HG03108 (cell line): ENCODE measurements around the gene SLC34A1.
"Not testable (repeated sequence)": the region's sequence is repeated elsewhere in the genome, so short reads cannot be mapped to it uniquely, and the experiment has no call there.

Source experiments
- ATAC-seq: cut with Tn5 transposase; IDR thresholded peaks from one replicate; pipeline ENCODE4 v1.9.1; 2021; ENCODE audit warnings: moderate library complexity; ENCODE audit not compliant: unreplicated experiment

Gene SLC34A1

GRCh38 chr5:177405312-177405711 lies 21.1 kb downstream of the SLC34A1 start:
- ATAC-seq, result no peak

- no peak for ATAC-seq
Observed at GRCh38 chr5:177405805-177406204, 21.6 kb downstream of the SLC34A1 start.

GRCh38 chr5:177409043-177409801 lies 25.0 kb downstream of the SLC34A1 start, which contains the start of gene F12:
TSS of gene F12 (minus strand) at chr5:177409564. CDS start at chr5:177409527, 37 bp downstream.
- ATAC-seq, result no peak

- ATAC-seq, result no peak
Observed at GRCh38 chr5:177410575-177410974, 26.3 kb downstream of the SLC34A1 start.

- peak; percentile 45 for ATAC-seq
Observed at GRCh38 chr5:177412603-177413233, 28.5 kb downstream of the SLC34A1 start.

- no peak for ATAC-seq
Observed at GRCh38 chr5:177414481-177414880, 30.2 kb downstream of the SLC34A1 start.

- not testable (repeated sequence) for ATAC-seq
Observed at GRCh38 chr5:177417081-177417480, 32.8 kb downstream of the SLC34A1 start.

- ATAC-seq, result no peak
Observed at GRCh38 chr5:177419046-177419445, 34.8 kb downstream of the SLC34A1 start.

- not testable (repeated sequence) for ATAC-seq
Observed at GRCh38 chr5:177420472-177420871, 36.2 kb downstream of the SLC34A1 start.

GRCh38 chr5:177421062-177421798 lies 37.0 kb downstream of the SLC34A1 start:
- no peak for ATAC-seq

- ATAC-seq, result no peak
Observed at GRCh38 chr5:177423671-177424070, 39.4 kb downstream of the SLC34A1 start.

GRCh38 chr5:177425196-177425800 lies 41.1 kb downstream of the SLC34A1 start:
- no peak for ATAC-seq

GRCh38 chr5:177425801-177426565 lies 41.7 kb downstream of the SLC34A1 start:
- peak; percentile 75 for ATAC-seq

- ATAC-seq, result peak; percentile 3
Observed at GRCh38 chr5:177426566-177427210, 42.5 kb downstream of the SLC34A1 start, which contains the start of gene GRK6. TSS of gene GRK6 (plus strand) at chr5:177426676. CDS start at chr5:177426846, 170 bp downstream.

GRCh38 chr5:177427211-177427822 lies 43.1 kb downstream of the SLC34A1 start:
- ATAC-seq, result no peak

- ATAC-seq, result no peak
Observed at GRCh38 chr5:177427919-177428573, 43.8 kb downstream of the SLC34A1 start.

- no peak for ATAC-seq
Observed at GRCh38 chr5:177428574-177429217, 44.5 kb downstream of the SLC34A1 start.

- ATAC-seq, result no peak
Observed at GRCh38 chr5:177429248-177430040, 45.2 kb downstream of the SLC34A1 start.
